ENCODE measurements around the gene GPR160. TPM values are rescaled to one million over a fixed set of nuclear protein-coding genes. Genes with fewer than 3 reads are reported as not detected.

GPR160 gene
- total RNA-seq, 1 donor from 2014 or later: 1.3 TPM

- peaks cover 2% of the 10 kb centered on the region for H3K36me3 ChIP-seq (ENCODE audit: control insufficient read depth, insufficient read depth, low read length)
- TF ChIP-seq CTCF (IDR thresholded peaks at IDR 0.05; ENCODE audit: insufficient read depth, low read length, severe bottlenecking): no peak
- FAIRE-seq: no peak
Measured at GRCh38 chr3:169996063-169996462, 41.7 kb upstream of the GPR160 start.

GRCh38 chr3:169998668-169999131 is 39.1 kb upstream of the GPR160 start:
- H3K4me3 ChIP-seq (ENCODE audit: low read depth, low read length): no peak overlapping the region
- FAIRE-seq: peak; percentile 32
- peak; percentile 93 for DNase-seq (ENCODE audit: low read depth)
- H3K27me3 ChIP-seq (ENCODE audit: control insufficient read depth, insufficient read depth, low read length): no peaks in the 10 kb centered on the region
- H3K36me3 ChIP-seq (ENCODE audit: control insufficient read depth, insufficient read depth, low read length): no peaks in the 10 kb centered on the region
- no peak for TF ChIP-seq CTCF (IDR thresholded peaks at IDR 0.05; ENCODE audit: insufficient read depth, low read length, severe bottlenecking)

More at GRCh38 chr3:169996063-169996462, 41.7 kb upstream of the GPR160 start:
- Histone ChIP-seq H3K27me3 (ENCODE audit: control insufficient read depth, insufficient read depth, low read length) (no peaks in the 10 kb centered on the region), H3K4me3 (ENCODE audit: low read depth, low read length) (no peak overlapping the region)
- DNase-seq (ENCODE audit: low read depth): no peak

GRCh38 chr3:169999433-169999832 is 38.4 kb upstream of the GPR160 start:
- Histone ChIP-seq H3K36me3 (ENCODE audit: control insufficient read depth, insufficient read depth, low read length) (no peaks in the 10 kb centered on the region), H3K27me3 (ENCODE audit: control insufficient read depth, insufficient read depth, low read length) (no peaks in the 10 kb centered on the region), H3K4me3 (ENCODE audit: low read depth, low read length) (no peak overlapping the region)
- DNase-seq (ENCODE audit: low read depth) (no peak), FAIRE-seq (no peak)
- no peak for TF ChIP-seq CTCF (IDR thresholded peaks at IDR 0.05; ENCODE audit: insufficient read depth, low read length, severe bottlenecking)

- DNase-seq (ENCODE audit: low read depth) (no peak), FAIRE-seq (no peak)
- Histone ChIP-seq H3K36me3 (ENCODE audit: control insufficient read depth, insufficient read depth, low read length) (no peaks in the 10 kb centered on the region), H3K4me3 (ENCODE audit: low read depth, low read length) (no peak overlapping the region), H3K27me3 (ENCODE audit: control insufficient read depth, insufficient read depth, low read length) (no peaks in the 10 kb centered on the region)
- no peak for TF ChIP-seq CTCF (IDR thresholded peaks at IDR 0.05; ENCODE audit: insufficient read depth, low read length, severe bottlenecking)
Measured at GRCh38 chr3:170000051-170000450, 37.7 kb upstream of the GPR160 start.

- H3K4me3 ChIP-seq (ENCODE audit: low read depth, low read length): no peak overlapping the region
- FAIRE-seq: no peak
- no peak for TF ChIP-seq CTCF (IDR thresholded peaks at IDR 0.05; ENCODE audit: insufficient read depth, low read length, severe bottlenecking)
- no peaks in the 10 kb centered on the region for H3K36me3 ChIP-seq (ENCODE audit: control insufficient read depth, insufficient read depth, low read length)
- no peak for DNase-seq (ENCODE audit: low read depth)
- no peaks in the 10 kb centered on the region for H3K27me3 ChIP-seq (ENCODE audit: control insufficient read depth, insufficient read depth, low read length)
Measured at GRCh38 chr3:170002231-170002630, 35.6 kb upstream of the GPR160 start.

GRCh38 chr3:170002879-170003278 is 34.9 kb upstream of the GPR160 start:
- FAIRE-seq (no peak), DNase-seq (ENCODE audit: low read depth) (no peak)
- H3K4me3 ChIP-seq (ENCODE audit: low read depth, low read length): no peak overlapping the region
- no peaks in the 10 kb centered on the region for H3K36me3 ChIP-seq (ENCODE audit: control insufficient read depth, insufficient read depth, low read length)
- no peaks in the 10 kb centered on the region for H3K27me3 ChIP-seq (ENCODE audit: control insufficient read depth, insufficient read depth, low read length)
- no peak for TF ChIP-seq CTCF (IDR thresholded peaks at IDR 0.05; ENCODE audit: insufficient read depth, low read length, severe bottlenecking)
